C4-2B (cell line): ENCODE measurements around the gene TUBB.

Experiments
- H3K27ac ChIP-seq: fragments of 450-650 bp; 2 replicates; pipeline ENCODE4 v1.5.1; 2017
- CTCF ChIP-seq: fragments of 450-650 bp; conservative IDR thresholded peaks from 2 replicates; pipeline ENCODE4 v1.5.1; 2017; ENCODE audit warnings: mild to moderate bottlenecking
- ZFX ChIP-seq: fragments of 450-650 bp; IDR thresholded peaks from 2 replicates; pipeline ENCODE4 v1.6.1; 2017

TUBB gene

GRCh38 chr6:30743099-30744053 lies 23.2 kb downstream of the TUBB start:
- TF ChIP-seq ZFX (no peak), CTCF (no peak)
- H3K27ac ChIP-seq: peak overlapping the region; percentile 90

DNA sequence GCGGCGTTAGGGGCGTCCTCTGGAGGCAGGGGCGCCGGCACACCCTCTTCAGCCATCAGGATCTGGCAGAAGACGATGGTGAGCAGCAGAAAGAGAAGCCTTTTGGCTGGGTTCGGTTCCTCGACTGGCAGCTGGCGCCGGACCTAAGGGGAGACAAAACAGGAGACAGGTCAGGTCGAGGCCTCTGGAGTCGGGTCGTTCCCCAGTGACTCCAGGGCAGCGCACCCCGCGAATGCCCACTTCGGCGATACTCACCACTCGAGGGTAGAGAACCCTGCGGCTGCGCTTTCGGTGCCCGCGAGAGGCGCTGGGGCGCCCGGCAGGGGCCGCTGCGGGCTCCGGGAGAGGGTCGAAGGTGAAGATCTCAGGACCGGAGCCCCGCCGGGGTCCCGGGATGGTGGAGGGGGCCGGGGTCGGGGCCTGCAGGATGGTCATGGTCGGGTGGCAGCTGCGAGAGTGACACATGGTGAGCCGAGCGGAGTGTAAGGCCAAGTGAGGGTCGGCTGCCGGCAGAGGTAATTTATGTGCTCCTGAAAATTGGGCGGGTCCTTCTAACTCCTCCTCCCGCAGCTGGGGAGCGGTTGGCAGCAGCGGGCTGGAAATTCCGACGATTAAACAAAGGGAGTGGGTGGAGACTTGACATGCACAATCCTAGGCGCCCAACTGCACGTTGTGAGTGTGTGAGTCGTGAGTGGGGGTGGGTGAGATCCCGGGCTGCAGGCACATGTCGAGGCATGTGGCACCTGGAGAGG lies 24.1 kb downstream of the TUBB start, which contains the start of gene IER3:
Gene IER3, minus strand, starts transcription at position 494 of the 752 bp plus-strand sequence. Its CDS starts 29 bp downstream, at position 465.
- peak within 1 kb of the TSS; percentile 90 for H3K27ac ChIP-seq
- TF ChIP-seq CTCF (no peak), ZFX (no peak)

- TF ChIP-seq CTCF (no peak), ZFX (no peak)
- no peak overlapping the region for H3K27ac ChIP-seq
Observed at GRCh38 chr6:30747300-30747687, 27.1 kb downstream of the TUBB start.

GRCh38 chr6:30747902-30748769 lies 28.0 kb downstream of the TUBB start:
- no peak overlapping the region for H3K27ac ChIP-seq
- TF ChIP-seq ZFX (no peak), CTCF (no peak)

DNA sequence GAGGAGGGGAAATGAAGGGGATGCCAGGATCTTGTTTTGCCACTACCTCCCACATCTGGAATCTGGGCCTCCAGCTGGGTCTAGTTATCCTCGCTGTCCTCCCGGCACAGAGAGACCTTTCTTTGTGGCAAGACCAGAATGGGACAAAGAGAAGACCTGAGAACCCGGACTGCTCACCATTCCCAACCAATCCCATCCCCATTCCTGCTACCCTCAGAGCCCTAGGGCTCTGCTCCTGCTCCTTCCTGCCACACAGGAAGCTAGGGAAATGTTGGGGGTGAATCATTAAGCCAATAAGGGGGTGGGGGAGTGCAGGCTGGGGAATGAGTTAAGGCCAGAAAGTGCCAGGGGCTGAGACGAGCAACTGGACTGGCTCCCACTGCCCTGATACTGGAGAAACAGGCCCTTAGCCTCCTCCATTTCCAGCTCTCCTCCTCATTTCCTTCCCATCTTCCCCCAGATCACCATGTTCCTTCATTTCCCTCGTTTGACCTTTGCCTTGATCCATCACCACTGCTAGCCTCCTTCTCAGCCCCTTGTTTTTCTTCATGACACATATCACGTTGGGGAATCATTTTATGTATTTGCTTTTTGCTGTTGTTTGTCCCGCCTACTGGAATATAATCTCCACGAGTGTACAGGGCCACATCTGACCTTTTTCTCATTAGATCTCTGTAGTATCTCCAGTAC lies 28.8 kb downstream of the TUBB start:
- no peak for TF ChIP-seq CTCF
- H3K27ac ChIP-seq: no peak overlapping the region

- no peak overlapping the region for H3K27ac ChIP-seq
- TF ChIP-seq CTCF (no peak), ZFX (no peak)
Observed at GRCh38 chr6:30749554-30750378, 29.6 kb downstream of the TUBB start.
